HEK293T (cell line): Measurements from ENCODE around the gene POLR3GL.

ENCODE experiments used
- ARNT ChIP-seq: fragments of 450-650 bp; IDR thresholded peaks from 2 replicates; pipeline ENCODE4 v1.6.1; 2017; ENCODE audit warnings: mild to moderate bottlenecking
- SP1 ChIP-seq: fragments of 450-650 bp; IDR thresholded peaks from 2 replicates; pipeline ENCODE4 v1.6.1; 2017

- no peak for TF ChIP-seq ARNT
- TF ChIP-seq SP1 = no peak
These were observed 36.4 kb upstream of the POLR3GL start for GRCh38 chr1:145927916-145928643.
